ENCODE data around the gene TNRC6A.

The TNRC6A gene

GRCh38 chr16:24758373-24758772, 28.9 kb downstream of the TNRC6A start:
- Histone ChIP-seq H3K27me3 (ENCODE audit: control insufficient read depth, insufficient read depth, low read length) (no peaks in the 10 kb centered on the region), H3K4me3 (ENCODE audit: low read depth, low read length) (no peak overlapping the region), H3K4me1 (ENCODE audit: control insufficient read depth, insufficient read depth, low read length) (peaks cover 5% of the 10 kb centered on the region; the same call in 1 of the 2 replicates), H3K9me3 (ENCODE audit: control insufficient read depth, insufficient read depth, low read depth, low read length) (no peaks in the 10 kb centered on the region), H3K9ac (ENCODE audit: low read length) (no peak overlapping the region), H3K27ac (ENCODE audit: low read depth, low read length) (no peak overlapping the region), H3K36me3 (ENCODE audit: control insufficient read depth, insufficient read depth, low read length) (peaks cover 62% of the 10 kb centered on the region)

GRCh38 chr16:24759006-24759405, 29.6 kb downstream of the TNRC6A start:
- H3K9me3 ChIP-seq (ENCODE audit: control insufficient read depth, insufficient read depth, low read depth, low read length), result no peaks in the 10 kb centered on the region
- no peak overlapping the region for H3K4me3 ChIP-seq (ENCODE audit: low read depth, low read length)
- H3K27ac ChIP-seq (ENCODE audit: low read depth, low read length), result no peak overlapping the region
- peaks cover 5% of the 10 kb centered on the region; the same call in 1 of the 2 replicates for H3K4me1 ChIP-seq (ENCODE audit: control insufficient read depth, insufficient read depth, low read length)
- no peak overlapping the region for H3K9ac ChIP-seq (ENCODE audit: low read length)
- no peaks in the 10 kb centered on the region for H3K27me3 ChIP-seq (ENCODE audit: control insufficient read depth, insufficient read depth, low read length)
- peaks cover 68% of the 10 kb centered on the region for H3K36me3 ChIP-seq (ENCODE audit: control insufficient read depth, insufficient read depth, low read length)

- peaks cover 79% of the 10 kb centered on the region for H3K36me3 ChIP-seq (ENCODE audit: control insufficient read depth, insufficient read depth, low read length)
- H3K9me3 ChIP-seq (ENCODE audit: control insufficient read depth, insufficient read depth, low read depth, low read length), result no peaks in the 10 kb centered on the region
- H3K27me3 ChIP-seq (ENCODE audit: control insufficient read depth, insufficient read depth, low read length), result no peaks in the 10 kb centered on the region
- no peak overlapping the region for H3K4me3 ChIP-seq (ENCODE audit: low read depth, low read length)
- no peaks in the 10 kb centered on the region for H3K4me1 ChIP-seq (ENCODE audit: control insufficient read depth, insufficient read depth, low read length)
- no peak overlapping the region for H3K27ac ChIP-seq (ENCODE audit: low read depth, low read length)
- H3K9ac ChIP-seq (ENCODE audit: low read length), result no peak overlapping the region
Observed at GRCh38 chr16:24761526-24761925, 32.1 kb downstream of the TNRC6A start.

- Histone ChIP-seq H3K9me3 (ENCODE audit: control insufficient read depth, insufficient read depth, low read depth, low read length) (no peaks in the 10 kb centered on the region), H3K9ac (ENCODE audit: low read length) (no peak overlapping the region), H3K4me3 (ENCODE audit: low read depth, low read length) (no peak overlapping the region), H3K4me1 (ENCODE audit: control insufficient read depth, insufficient read depth, low read length) (peaks cover 7% of the 10 kb centered on the region; the same call in 1 of the 2 replicates), H3K27me3 (ENCODE audit: control insufficient read depth, insufficient read depth, low read length) (no peaks in the 10 kb centered on the region), H3K27ac (ENCODE audit: low read depth, low read length) (no peak overlapping the region), H3K36me3 (ENCODE audit: control insufficient read depth, insufficient read depth, low read length) (peaks cover 59% of the 10 kb centered on the region)
Observed at GRCh38 chr16:24764916-24765315, 35.5 kb downstream of the TNRC6A start.

GRCh38 chr16:24766057-24766456, 36.6 kb downstream of the TNRC6A start:
- Histone ChIP-seq H3K4me3 (ENCODE audit: low read depth, low read length) (no peak overlapping the region), H3K27ac (ENCODE audit: low read depth, low read length) (no peak overlapping the region), H3K27me3 (ENCODE audit: control insufficient read depth, insufficient read depth, low read length) (no peaks in the 10 kb centered on the region), H3K4me1 (ENCODE audit: control insufficient read depth, insufficient read depth, low read length) (peaks cover 9% of the 10 kb centered on the region; the same call in 1 of the 2 replicates), H3K9me3 (ENCODE audit: control insufficient read depth, insufficient read depth, low read depth, low read length) (no peaks in the 10 kb centered on the region), H3K9ac (ENCODE audit: low read length) (no peak overlapping the region), H3K36me3 (ENCODE audit: control insufficient read depth, insufficient read depth, low read length) (peaks cover 59% of the 10 kb centered on the region)

- Histone ChIP-seq H3K27me3 (ENCODE audit: control insufficient read depth, insufficient read depth, low read length) (no peaks in the 10 kb centered on the region), H3K9me3 (ENCODE audit: control insufficient read depth, insufficient read depth, low read depth, low read length) (no peaks in the 10 kb centered on the region), H3K4me1 (ENCODE audit: control insufficient read depth, insufficient read depth, low read length) (peaks cover 9% of the 10 kb centered on the region; the same call in 1 of the 2 replicates), H3K4me3 (ENCODE audit: low read depth, low read length) (no peak overlapping the region), H3K27ac (ENCODE audit: low read depth, low read length) (0 out of 2 replicates have a peak overlapping the region, but pooled peaks have one; percentile 37), H3K9ac (ENCODE audit: low read length) (no peak overlapping the region), H3K36me3 (ENCODE audit: control insufficient read depth, insufficient read depth, low read length) (peaks cover 49% of the 10 kb centered on the region)
Observed at GRCh38 chr16:24769806-24770205, 40.4 kb downstream of the TNRC6A start.

GRCh38 chr16:24771132-24771778, 41.8 kb downstream of the TNRC6A start:
- Histone ChIP-seq H3K36me3 (ENCODE audit: control insufficient read depth, insufficient read depth, low read length) (peaks cover 58% of the 10 kb centered on the region), H3K4me3 (ENCODE audit: low read depth, low read length) (no peak overlapping the region), H3K9ac (ENCODE audit: low read length) (no peak overlapping the region), H3K27ac (ENCODE audit: low read depth, low read length) (no peak overlapping the region), H3K4me1 (ENCODE audit: control insufficient read depth, insufficient read depth, low read length) (peaks cover 9% of the 10 kb centered on the region; the same call in 1 of the 2 replicates), H3K9me3 (ENCODE audit: control insufficient read depth, insufficient read depth, low read depth, low read length) (no peaks in the 10 kb centered on the region), H3K27me3 (ENCODE audit: control insufficient read depth, insufficient read depth, low read length) (no peaks in the 10 kb centered on the region)

GRCh38 chr16:24771779-24772157, 42.3 kb downstream of the TNRC6A start:
- H3K9me3 ChIP-seq (ENCODE audit: control insufficient read depth, insufficient read depth, low read depth, low read length), result no peaks in the 10 kb centered on the region
- peaks cover 60% of the 10 kb centered on the region for H3K36me3 ChIP-seq (ENCODE audit: control insufficient read depth, insufficient read depth, low read length)
- H3K9ac ChIP-seq (ENCODE audit: low read length), result no peak overlapping the region
- peaks cover 9% of the 10 kb centered on the region; the same call in 1 of the 2 replicates for H3K4me1 ChIP-seq (ENCODE audit: control insufficient read depth, insufficient read depth, low read length)
- no peak overlapping the region; the same call in 1 of the 2 replicates for H3K27ac ChIP-seq (ENCODE audit: low read depth, low read length)
- H3K27me3 ChIP-seq (ENCODE audit: control insufficient read depth, insufficient read depth, low read length), result no peaks in the 10 kb centered on the region
- H3K4me3 ChIP-seq (ENCODE audit: low read depth, low read length), result no peak overlapping the region

- H3K4me3 ChIP-seq (ENCODE audit: low read depth, low read length), result no peak overlapping the region
- H3K36me3 ChIP-seq (ENCODE audit: control insufficient read depth, insufficient read depth, low read length), result peaks cover 77% of the 10 kb centered on the region
- H3K9ac ChIP-seq (ENCODE audit: low read length), result no peak overlapping the region
- no peaks in the 10 kb centered on the region for H3K9me3 ChIP-seq (ENCODE audit: control insufficient read depth, insufficient read depth, low read depth, low read length)
- no peaks in the 10 kb centered on the region for H3K27me3 ChIP-seq (ENCODE audit: control insufficient read depth, insufficient read depth, low read length)
- peak overlapping the region; percentile 13; the same call in 1 of the 2 replicates for H3K27ac ChIP-seq (ENCODE audit: low read depth, low read length)
- H3K4me1 ChIP-seq (ENCODE audit: control insufficient read depth, insufficient read depth, low read length), result peaks cover 9% of the 10 kb centered on the region; the same call in 1 of the 2 replicates
Observed at GRCh38 chr16:24773771-24774427, 44.4 kb downstream of the TNRC6A start.

- H3K27ac ChIP-seq (ENCODE audit: low read depth, low read length), result peak overlapping the region; percentile 13; the same call in 1 of the 2 replicates
- H3K27me3 ChIP-seq (ENCODE audit: control insufficient read depth, insufficient read depth, low read length), result no peaks in the 10 kb centered on the region
- H3K9me3 ChIP-seq (ENCODE audit: control insufficient read depth, insufficient read depth, low read depth, low read length), result no peaks in the 10 kb centered on the region
- H3K4me1 ChIP-seq (ENCODE audit: control insufficient read depth, insufficient read depth, low read length), result peaks cover 6% of the 10 kb centered on the region; the same call in 1 of the 2 replicates
- H3K4me3 ChIP-seq (ENCODE audit: low read depth, low read length), result no peak overlapping the region
- peaks cover 83% of the 10 kb centered on the region for H3K36me3 ChIP-seq (ENCODE audit: control insufficient read depth, insufficient read depth, low read length)
- H3K9ac ChIP-seq (ENCODE audit: low read length), result no peak overlapping the region
Observed at GRCh38 chr16:24774510-24774909, 45.1 kb downstream of the TNRC6A start.

GRCh38 chr16:24775455-24775854, 46.0 kb downstream of the TNRC6A start:
- H3K27ac ChIP-seq (ENCODE audit: low read depth, low read length), result no peak overlapping the region
- H3K36me3 ChIP-seq (ENCODE audit: control insufficient read depth, insufficient read depth, low read length), result peaks cover 85% of the 10 kb centered on the region
- H3K9me3 ChIP-seq (ENCODE audit: control insufficient read depth, insufficient read depth, low read depth, low read length), result no peaks in the 10 kb centered on the region
- H3K4me3 ChIP-seq (ENCODE audit: low read depth, low read length), result no peak overlapping the region
- no peaks in the 10 kb centered on the region for H3K27me3 ChIP-seq (ENCODE audit: control insufficient read depth, insufficient read depth, low read length)
- no peaks in the 10 kb centered on the region for H3K4me1 ChIP-seq (ENCODE audit: control insufficient read depth, insufficient read depth, low read length)
- no peak overlapping the region for H3K9ac ChIP-seq (ENCODE audit: low read length)
